T-helper 22 cell (primary cell): ENCODE data around the gene ARPC5L.
"Not testable (repeated sequence)": the region's sequence is repeated elsewhere in the genome, so short reads cannot be mapped to it uniquely, and the experiment has no call there.

Source experiments
- DNase-seq: peaks from one replicate; pipeline ENCODE4 v3.0.0-alpha.2; 2020; ENCODE audit warnings: low read depth

ARPC5L gene

GRCh38 chr9:124861342-124862229 lies at the start of gene ARPC5L, which contains the start of gene RPL35:
ARPC5L (plus strand) TSS chr9:124862130; CDS start chr9:124869291, 7,161 bp downstream.
RPL35 (minus strand) TSS chr9:124861957; CDS start chr9:124861912, 45 bp downstream.
- peak; percentile 91 for DNase-seq

DNA sequence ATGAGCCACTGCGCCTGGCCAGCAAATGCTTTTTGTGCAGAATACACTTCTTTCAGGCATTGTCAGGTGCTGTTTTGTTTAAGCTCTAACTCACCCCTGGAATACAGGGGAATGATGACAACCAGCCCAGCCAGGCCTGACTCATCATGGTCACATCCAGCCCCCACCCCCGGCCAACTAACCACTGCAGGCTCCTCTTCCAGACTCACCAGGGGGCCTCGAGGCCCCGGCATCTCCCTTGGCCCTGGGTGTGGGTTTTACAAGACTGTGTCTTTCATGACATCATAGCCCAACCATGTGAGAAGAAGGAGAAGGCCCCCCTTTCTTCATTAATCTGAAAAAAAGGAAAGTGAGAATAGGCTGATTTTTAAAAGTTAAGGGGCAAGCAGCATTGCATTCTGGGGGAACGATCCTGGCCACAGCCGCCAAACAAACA lies 49.5 kb upstream of the ARPC5L start:
- DNase-seq = no peak

DNA sequence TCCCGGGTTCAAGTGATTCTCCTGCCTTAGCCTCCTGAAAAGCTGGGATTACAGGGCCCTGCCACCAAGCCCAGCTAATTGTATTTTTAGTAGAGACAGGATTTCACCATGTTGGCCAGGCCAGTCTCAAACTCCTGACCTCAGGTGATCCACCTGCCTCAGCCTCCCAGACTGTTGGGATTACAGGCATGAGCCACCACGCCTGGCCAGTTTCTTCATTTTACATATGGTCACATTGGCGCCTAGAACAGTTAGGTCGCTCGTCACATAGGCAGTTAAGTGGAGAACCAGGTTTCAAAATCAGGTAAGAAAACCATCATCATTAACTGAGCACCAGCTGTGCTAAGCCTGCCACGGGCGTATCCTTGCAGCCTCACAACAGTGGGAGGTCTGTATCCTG lies 48.9 kb upstream of the ARPC5L start:
- DNase-seq = no peak

DNA sequence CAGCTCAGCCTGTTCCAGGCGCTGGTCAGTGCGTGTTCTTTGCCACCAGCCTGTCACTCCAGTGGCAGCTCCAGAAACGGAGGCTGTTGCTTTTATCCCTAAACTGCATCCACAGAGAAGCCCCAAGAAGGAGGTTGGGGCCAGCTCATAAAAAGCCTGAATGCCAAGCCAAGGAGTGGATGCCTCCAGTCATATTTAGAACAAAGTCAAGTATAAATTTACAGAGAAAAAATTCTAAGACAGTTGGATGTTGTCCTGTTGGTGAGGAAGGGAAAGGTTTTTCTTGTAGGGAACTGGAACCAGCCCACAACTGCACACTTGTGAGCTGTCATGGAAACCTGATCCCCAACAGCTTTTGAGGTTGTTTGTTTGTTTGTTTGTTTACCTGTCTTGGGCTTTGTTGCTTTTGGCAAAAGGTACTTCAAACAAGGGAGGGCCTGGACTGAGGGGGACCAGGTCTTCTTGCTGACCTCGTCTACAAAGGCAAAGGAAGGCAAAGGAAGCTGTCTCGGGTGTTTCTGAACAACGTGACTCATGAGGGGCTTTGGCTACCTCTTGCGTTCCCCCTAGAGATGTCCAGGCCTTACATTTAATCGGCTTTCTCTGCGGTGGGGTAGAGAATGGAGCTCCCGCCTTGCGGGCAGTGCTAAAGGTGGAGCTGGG lies 48.3 kb upstream of the ARPC5L start:
- no peak for DNase-seq

- no peak for DNase-seq
Measured at GRCh38 chr9:124814164-124814535, 47.8 kb upstream of the ARPC5L start.

DNA sequence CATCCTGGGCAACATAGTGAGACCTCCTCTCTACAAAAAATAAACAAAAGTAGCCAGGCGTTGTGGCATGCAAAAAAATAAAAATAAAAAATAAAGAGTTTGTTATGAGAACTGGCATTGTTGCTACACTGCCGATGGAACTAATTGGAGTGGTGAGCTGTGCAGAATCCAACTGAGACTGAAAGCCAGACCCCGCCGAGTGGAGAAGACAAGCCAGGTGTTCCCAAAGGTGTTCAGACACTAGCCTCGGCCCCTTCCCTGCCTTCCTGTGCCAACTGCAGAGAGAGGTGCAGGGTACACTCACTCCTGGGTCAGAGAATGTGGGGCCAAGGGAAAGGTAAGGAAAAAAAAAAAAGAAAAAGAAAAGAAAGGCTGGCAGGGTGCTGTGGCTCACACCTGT lies 46.3 kb upstream of the ARPC5L start:
- no peak for DNase-seq

DNA sequence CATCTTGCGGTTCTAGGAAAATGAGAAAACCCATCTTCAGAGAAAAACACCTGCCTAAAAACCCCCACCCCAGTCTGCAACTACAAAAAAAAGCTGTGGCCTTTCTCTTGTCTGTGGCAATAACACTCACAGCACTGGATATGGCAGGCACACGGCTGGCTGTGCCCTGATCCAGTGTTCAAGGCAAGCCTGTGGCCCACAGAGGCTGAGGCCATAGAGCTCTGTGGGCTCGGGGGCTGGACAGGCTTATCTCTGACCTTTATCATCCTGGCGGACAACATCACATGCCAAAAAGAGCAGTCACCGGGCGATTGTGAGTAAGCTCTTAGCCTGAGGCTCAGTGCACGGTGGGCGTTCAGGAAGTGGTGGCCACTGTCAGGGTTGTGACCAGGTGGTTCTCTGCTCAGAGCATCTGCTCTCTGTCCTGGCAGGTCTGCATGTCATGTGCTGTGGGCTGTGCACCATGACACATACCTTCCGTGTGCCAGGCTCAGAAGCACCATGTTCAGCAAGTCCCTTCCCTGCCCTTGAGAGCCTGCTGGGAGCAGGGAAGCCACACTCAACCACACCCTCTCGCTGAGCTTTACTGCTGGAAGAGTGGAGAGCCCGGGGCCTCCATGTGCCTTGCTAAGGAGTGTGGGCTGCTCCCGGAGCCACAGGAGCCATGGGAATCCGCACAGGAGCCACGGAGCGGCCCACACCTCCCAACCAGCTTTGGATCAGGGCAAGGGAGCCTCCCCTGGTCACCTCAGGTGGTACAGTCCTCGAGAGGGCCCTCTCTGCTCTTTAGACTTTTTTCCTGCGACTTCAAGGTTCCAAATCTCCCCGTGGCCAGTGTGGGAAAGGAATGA lies 43.3 kb upstream of the ARPC5L start:
- no peak for DNase-seq

DNA sequence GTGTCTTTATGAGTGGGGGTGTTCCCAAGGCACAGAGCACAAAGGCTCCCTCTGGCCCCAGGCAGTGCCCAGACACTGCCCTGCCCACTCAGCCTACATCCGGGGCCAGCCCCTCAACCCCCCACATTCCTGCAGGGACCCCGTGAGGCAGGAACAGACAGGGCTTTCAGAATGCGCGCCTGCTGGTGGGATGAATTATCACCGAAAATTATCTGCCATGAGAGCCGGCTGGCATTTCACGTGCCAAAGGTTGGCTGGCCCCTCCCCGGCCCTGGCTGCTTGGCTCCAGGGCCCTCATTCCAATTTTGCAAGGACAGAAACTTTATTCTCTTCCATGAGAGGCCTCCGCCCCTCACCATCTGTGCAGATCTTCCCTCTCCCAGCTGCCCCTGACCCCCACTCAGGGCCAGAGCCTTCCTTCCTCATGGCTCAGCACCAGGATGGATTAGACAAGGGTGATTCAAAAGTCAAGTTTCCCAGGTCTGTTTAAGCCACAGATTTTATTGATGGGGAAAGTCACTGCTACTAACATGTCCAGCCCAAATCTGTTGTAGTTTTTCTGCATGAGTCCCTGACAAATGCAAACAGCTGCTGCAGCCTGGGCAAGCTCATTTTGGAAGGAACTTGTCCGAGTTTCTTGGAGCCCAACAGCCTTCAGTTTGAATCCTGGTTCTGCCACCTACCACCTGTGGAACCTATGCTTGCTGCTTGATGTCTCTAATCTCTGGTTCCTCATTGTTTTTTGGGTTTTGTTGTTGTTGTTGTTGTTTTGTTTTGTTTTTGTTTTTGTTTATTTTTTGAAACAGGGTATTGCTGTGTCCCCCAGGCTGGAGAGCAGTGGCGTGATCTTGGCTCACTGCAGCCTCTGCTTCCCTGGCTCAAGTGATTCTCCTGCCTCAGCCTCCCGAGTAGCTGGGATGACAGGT lies 41.0 kb upstream of the ARPC5L start:
- no peak for DNase-seq

GRCh38 chr9:124828489-124829333 lies 33.2 kb upstream of the ARPC5L start:
- DNase-seq = no peak

- no peak for DNase-seq
Measured at GRCh38 chr9:124829334-124829669, 32.6 kb upstream of the ARPC5L start.

- no peak for DNase-seq
Measured at GRCh38 chr9:124830593-124830992, 31.3 kb upstream of the ARPC5L start.

DNA sequence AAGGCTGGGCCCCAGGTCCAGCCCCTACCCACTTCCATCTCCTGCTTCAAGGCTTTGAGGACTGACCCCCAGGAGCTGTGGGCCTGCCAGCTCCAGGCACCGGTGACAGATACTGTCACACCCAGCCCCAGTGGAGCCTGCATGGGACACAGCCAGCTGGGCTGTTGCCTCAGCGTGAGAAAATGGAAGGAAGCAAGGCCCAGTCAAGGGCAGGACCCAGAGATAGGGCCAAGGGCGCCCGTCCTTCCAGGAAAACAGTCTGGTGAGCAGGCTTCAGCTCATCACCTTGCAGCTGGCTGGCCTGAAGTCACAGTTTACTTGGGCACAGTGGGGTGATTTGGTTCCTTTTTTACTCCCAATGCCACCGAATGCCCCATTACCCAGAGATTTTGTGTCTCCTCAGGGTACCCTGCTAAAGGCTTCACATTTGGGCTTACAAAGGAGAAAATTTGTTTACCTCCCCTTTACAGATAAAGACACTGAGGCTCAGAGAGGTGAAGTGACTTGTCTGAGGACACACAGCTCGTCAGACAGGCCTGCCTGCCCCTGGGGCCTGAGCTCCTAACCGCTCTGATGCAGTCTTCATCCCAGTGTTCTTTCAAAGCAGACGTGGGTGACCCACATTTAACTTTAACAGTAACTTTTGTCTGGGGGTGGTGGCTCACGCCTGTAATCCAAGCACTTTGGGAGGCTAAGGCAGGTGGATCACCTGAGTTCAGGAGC lies 30.1 kb upstream of the ARPC5L start:
- no peak for DNase-seq

DNA sequence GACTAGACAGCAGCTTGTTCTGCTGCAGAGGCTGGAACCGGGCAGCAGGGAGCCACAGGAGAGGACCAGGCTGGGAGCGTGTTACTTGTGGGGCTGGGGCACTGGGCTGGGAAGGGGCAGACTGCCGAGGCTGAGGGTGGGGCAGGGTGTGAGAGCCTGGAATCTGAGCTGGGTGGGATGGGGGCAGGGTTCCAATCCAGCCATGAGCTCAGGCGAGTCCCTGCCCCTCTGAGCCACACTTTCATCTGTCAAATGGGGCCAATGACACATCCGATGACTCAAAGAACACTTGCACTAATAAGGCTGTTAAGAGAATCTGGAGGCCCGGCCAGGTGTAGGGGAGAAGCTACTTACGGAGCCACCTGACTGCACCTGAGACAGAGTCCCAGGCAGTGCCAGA lies 27.3 kb upstream of the ARPC5L start:
- no peak for DNase-seq

DNA sequence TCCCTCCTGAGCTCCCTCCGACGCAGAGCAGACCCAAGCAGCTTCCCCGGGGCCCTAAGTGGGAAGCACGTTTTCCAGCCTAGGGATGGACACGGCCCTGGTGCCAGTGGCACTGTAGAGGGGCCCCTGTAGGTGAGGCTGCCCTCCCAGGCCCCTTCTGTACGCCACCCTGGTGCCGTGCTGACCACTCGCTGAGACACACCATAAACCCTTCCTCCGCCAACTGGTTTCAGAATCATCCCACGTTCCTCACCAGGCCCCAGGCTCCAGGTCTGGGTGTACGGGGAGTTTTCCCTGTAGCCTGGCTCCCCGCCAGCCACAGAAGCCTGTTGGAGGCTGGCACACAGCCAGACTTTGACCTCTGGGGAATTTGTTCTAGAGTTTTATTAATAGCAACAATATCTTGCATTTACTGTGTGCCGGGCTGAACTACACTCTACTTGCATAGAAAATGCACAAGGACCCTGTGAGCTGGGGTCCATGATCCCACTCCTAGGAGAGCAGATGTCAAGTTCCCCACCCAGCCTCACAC lies 26.8 kb upstream of the ARPC5L start:
- DNase-seq = no peak

DNA sequence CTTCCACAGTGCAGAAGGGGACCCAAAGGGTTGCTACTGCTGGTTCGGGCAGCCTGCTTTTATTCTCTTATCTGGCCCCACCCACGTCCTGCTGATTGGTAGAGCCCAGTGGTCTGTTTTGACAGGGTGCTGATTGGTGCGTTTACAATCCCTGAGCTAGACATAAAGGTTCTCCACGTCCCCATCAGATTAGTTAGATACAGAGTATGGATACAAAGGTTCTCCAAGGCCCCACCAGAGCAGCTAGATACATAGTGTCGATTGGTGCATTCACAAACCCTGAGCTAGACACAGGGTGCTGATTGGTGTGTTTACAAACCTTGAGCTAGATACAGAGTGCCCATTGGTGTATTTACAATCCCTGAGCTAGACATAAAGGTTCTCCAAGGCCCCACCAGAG lies 23.8 kb upstream of the ARPC5L start:
- not testable (repeated sequence) for DNase-seq

- DNase-seq = not testable (repeated sequence)
Measured at GRCh38 chr9:124838567-124839275, 23.2 kb upstream of the ARPC5L start.

- DNase-seq = no peak
Measured at GRCh38 chr9:124839612-124840299, 22.2 kb upstream of the ARPC5L start.

DNA sequence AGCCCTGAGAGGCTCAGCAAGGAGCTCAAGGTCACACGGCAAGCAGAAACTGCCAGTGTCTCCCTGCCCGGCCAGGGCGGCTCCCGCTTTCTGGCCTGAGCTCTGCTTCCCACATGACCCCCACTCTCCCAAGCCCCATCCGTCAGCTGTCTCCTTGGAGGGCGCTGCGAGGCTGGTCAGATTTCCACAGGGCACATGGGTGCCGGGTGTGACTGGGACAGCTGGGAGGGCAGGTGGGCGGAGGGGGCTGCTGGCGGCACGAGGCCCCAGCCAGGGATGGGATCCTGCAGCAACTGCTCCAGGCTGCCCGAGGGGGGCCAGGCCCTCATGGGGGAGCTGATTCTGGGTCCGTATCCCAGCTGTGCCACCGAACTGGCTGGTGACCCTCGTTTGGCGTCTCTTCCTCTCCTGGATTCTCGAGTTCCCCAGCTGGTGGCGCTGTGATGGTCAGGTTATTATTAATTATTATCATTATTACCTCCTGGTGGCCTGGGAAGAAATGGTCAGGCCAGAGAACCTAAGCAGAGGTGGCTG lies 21.6 kb upstream of the ARPC5L start:
- no peak for DNase-seq
